ENCODE data around the gene DTL.

DNA sequence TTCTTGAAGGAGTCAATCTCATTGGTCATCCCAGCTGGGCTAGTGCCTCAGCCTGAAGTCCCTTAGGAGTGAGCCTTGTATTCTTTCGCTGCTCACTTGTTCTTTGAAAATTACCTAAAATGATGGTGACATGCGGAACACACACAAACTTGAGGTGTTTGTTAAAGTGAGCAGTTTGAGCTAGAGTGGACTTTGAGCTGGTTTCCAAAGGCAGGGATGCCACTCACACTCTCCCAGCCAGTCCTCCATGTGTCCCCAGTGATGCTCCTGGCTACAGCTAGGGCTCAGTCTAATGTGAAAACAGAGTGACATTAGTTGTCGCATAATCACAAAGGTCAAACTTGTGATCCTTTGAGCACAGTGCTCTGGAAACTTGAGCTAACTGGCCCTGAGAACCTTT lies 84.3 kb downstream of the DTL start:
- TF ChIP-seq EZH2phosphoT487 (IDR thresholded peaks at IDR 0.05; ENCODE audit: borderline replicate concordance, low read depth, low read length) (no peak), CTCF (conservative IDR thresholded peaks at IDR 0.05; ENCODE audit: low read length) (no peak)

Data from OCI-LY7 (cell line).